MM.1S (cell line): ENCODE measurements around the gene PARVA.

Source experiments
- DNase-seq: peaks from one replicate; pipeline ENCODE4 v3.0.0-alpha.2; 2015
- H2AFZ ChIP-seq: fragments of 300-600 bp; sonication (generic); 2 replicates; pipeline ENCODE4 v1.6.0; 2016; ENCODE audit warnings: antibody characterized with exemption, low read length
- H3F3A ChIP-seq: fragments of 300-600 bp; sonication (generic); 2 replicates; pipeline ENCODE4 v1.6.1; 2016; ENCODE audit warnings: mild to moderate bottlenecking, antibody characterized with exemption, low read length, moderate library complexity, mixed read lengths; ENCODE audit not compliant: insufficient read depth
- H3K27ac ChIP-seq: fragments of 300-600 bp; sonication (generic); 2 replicates; pipeline ENCODE4 v1.5.1; 2016; ENCODE audit warnings: mild to moderate bottlenecking, low read length
- H3K27me3 ChIP-seq: fragments of 300-600 bp; sonication (generic); replicated peaks from 2 replicates; pipeline ENCODE4 v1.6.0; 2016; ENCODE audit warnings: low read length; ENCODE audit not compliant: insufficient read depth
- H3K36me3 ChIP-seq: fragments of 300-600 bp; sonication (generic); replicated peaks from 2 replicates; pipeline ENCODE4 v1.6.1; 2016; ENCODE audit warnings: mild to moderate bottlenecking, low read length, mixed read lengths; ENCODE audit not compliant: insufficient read depth
- H3K4me1 ChIP-seq: fragments of 300-600 bp; sonication (generic); 2 replicates; pipeline ENCODE4 v1.6.1; 2016; ENCODE audit warnings: low read length, mixed read lengths
- H3K4me2 ChIP-seq: fragments of 300-600 bp; sonication (generic); 2 replicates; pipeline ENCODE4 v1.6.0; 2016; ENCODE audit warnings: low read depth, low read length
- H3K4me3 ChIP-seq: fragments of 300-600 bp; sonication (generic); 2 replicates; pipeline ENCODE4 v1.5.1; 2016; ENCODE audit warnings: low read length, mixed read lengths
- H3K79me2 ChIP-seq: fragments of 300-600 bp; sonication (generic); 2 replicates; pipeline ENCODE4 v1.6.1; 2016; ENCODE audit warnings: mixed run types, low read length, mixed read lengths
- H3K9ac ChIP-seq: fragments of 300-600 bp; sonication (generic); 2 replicates; pipeline ENCODE4 v1.6.1; 2016; ENCODE audit warnings: low read length, mixed read lengths
- H3K9me2 ChIP-seq: fragments of 300-600 bp; sonication (generic); replicated peaks from 2 replicates; pipeline ENCODE4 v1.6.1; 2016; ENCODE audit warnings: mild to moderate bottlenecking, low read length, mixed read lengths; ENCODE audit not compliant: insufficient read depth
- H3K9me3 ChIP-seq: fragments of 300-600 bp; sonication (generic); replicated peaks from 2 replicates; pipeline ENCODE4 v1.6.1; 2016; ENCODE audit warnings: mild to moderate bottlenecking, low read length, mixed read lengths; ENCODE audit not compliant: insufficient read depth
- H4K20me1 ChIP-seq: fragments of 300-600 bp; sonication (generic); 2 replicates; pipeline ENCODE4 v1.6.1; 2016; ENCODE audit warnings: mild to moderate bottlenecking, low read length, moderate library complexity, mixed read lengths; ENCODE audit not compliant: insufficient read depth
- EZH2 ChIP-seq: fragments of 300-600 bp; sonication (generic); optimal IDR thresholded peaks from 2 replicates; pipeline ENCODE3; 2017; ENCODE audit warnings: low read depth, mild to moderate bottlenecking, antibody characterized with exemption, low read length, mixed read lengths
- EZH2phosphoT487 ChIP-seq: fragments of 300-600 bp; sonication (generic); IDR thresholded peaks from 2 replicates; pipeline ENCODE4 v1.6.1; 2018; ENCODE audit warnings: antibody characterized with exemption, low read length
- TF ChIP-seq, protein P1 (sequence below): fragments of 300-600 bp; sonication (generic); IDR thresholded peaks from 2 replicates; pipeline ENCODE4 v1.5.1; 2016; ENCODE audit warnings: antibody characterized with exemption, low read length, mixed read lengths

The PARVA gene

DNA sequence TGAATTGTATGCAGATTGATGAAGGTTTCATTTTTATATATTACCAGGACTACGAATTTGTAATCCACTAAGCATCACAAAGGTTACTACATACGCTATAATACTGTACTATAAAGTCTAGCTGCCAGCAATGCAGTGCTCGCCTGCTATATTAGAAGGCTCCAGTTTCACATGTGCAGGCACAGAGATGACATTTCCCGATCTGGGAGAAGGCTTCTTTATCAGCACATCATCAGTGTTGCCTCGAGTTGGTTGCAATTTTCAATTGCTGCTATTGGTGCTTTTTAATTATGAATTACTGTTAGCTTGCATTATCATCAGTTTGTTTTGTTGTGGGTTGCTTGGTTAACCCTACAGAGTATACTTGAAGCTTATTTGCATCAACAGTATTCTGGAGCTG, 153.6 kb downstream of the PARVA start:
- Histone ChIP-seq H3F3A (no peaks in the 10 kb centered on the region), H3K27ac (no peak overlapping the region), H3K4me2 (no peak overlapping the region), H3K9me3 (no peaks in the 10 kb centered on the region), H4K20me1 (no peaks in the 10 kb centered on the region), H3K27me3 (no peaks in the 10 kb centered on the region), H3K4me3 (no peak overlapping the region), H3K79me2 (no peaks in the 10 kb centered on the region), H3K4me1 (no peaks in the 10 kb centered on the region), H2AFZ (no peak overlapping the region), H3K9me2 (no peaks in the 10 kb centered on the region), H3K9ac (no peak overlapping the region), H3K36me3 (no peaks in the 10 kb centered on the region)
- TF ChIP-seq EZH2 (no peak), EZH2phosphoT487 (no peak)
- TF ChIP-seq, protein P1, sequence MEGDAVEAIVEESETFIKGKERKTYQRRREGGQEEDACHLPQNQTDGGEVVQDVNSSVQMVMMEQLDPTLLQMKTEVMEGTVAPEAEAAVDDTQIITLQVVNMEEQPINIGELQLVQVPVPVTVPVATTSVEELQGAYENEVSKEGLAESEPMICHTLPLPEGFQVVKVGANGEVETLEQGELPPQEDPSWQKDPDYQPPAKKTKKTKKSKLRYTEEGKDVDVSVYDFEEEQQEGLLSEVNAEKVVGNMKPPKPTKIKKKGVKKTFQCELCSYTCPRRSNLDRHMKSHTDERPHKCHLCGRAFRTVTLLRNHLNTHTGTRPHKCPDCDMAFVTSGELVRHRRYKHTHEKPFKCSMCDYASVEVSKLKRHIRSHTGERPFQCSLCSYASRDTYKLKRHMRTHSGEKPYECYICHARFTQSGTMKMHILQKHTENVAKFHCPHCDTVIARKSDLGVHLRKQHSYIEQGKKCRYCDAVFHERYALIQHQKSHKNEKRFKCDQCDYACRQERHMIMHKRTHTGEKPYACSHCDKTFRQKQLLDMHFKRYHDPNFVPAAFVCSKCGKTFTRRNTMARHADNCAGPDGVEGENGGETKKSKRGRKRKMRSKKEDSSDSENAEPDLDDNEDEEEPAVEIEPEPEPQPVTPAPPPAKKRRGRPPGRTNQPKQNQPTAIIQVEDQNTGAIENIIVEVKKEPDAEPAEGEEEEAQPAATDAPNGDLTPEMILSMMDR = no peak
- no peak for DNase-seq

DNA sequence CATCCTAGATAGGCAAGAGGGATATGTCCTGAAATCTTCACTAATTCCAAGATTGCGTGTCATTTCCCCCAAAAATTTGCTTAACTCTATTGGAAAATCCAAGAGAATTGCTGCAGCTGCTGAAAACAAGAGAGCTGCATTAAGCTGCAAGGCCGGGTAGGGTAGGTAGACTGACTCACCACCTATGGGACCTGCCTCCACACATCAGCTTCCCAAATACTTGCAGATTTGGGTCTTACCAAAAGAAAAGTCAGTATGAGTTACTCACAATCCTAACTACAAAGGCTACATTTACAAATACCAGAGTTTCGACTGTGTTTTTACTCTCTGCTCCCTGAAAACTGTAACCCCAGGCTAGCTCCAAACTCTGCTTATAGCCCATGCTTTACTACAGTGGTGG, 154.3 kb downstream of the PARVA start:
- no peaks in the 10 kb centered on the region for H3F3A ChIP-seq
- H3K27ac ChIP-seq = no peak overlapping the region
- no peak overlapping the region for H3K9ac ChIP-seq
- H3K79me2 ChIP-seq = no peaks in the 10 kb centered on the region
- no peaks in the 10 kb centered on the region for H3K9me2 ChIP-seq
- H3K4me3 ChIP-seq = no peak overlapping the region
- H3K4me2 ChIP-seq = no peak overlapping the region
- TF ChIP-seq, protein P1 = no peak
- TF ChIP-seq EZH2 (no peak), EZH2phosphoT487 (no peak)
- no peak for DNase-seq
- no peak overlapping the region for H2AFZ ChIP-seq
- H3K27me3 ChIP-seq = no peaks in the 10 kb centered on the region
- no peaks in the 10 kb centered on the region for H3K9me3 ChIP-seq
- no peaks in the 10 kb centered on the region for H3K36me3 ChIP-seq
- no peaks in the 10 kb centered on the region for H3K4me1 ChIP-seq
- H4K20me1 ChIP-seq = no peaks in the 10 kb centered on the region

DNA sequence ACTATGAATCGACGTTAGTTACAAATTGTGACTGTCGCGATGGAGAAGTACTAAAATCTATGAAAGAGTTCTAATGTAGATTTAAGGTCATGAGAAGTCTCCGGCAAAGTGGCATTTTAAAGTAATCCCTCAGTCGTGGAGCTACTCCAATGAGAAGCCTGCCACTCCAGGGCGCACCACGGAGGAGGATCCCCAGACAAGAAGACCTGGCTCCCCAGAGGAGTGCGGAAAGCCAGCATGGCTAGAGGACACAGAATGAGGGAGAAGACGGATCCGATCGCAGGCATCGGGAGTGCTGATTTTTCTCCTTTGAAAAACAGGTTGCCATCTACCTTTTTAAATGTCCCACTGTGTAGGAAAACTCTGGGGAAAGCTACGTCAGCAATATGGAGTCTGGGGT, 155.2 kb downstream of the PARVA start:
- TF ChIP-seq EZH2 = no peak
- TF ChIP-seq, protein P1 = no peak
- no peaks in the 10 kb centered on the region for H3K36me3 ChIP-seq
- no peak overlapping the region for H3K4me3 ChIP-seq
- H3K9me3 ChIP-seq = no peaks in the 10 kb centered on the region
- H3K79me2 ChIP-seq = no peaks in the 10 kb centered on the region
- H3K27ac ChIP-seq = no peak overlapping the region
- no peak overlapping the region for H2AFZ ChIP-seq
- H3K9ac ChIP-seq = no peak overlapping the region
- no peak for DNase-seq
- no peaks in the 10 kb centered on the region for H4K20me1 ChIP-seq
- no peak overlapping the region for H3K4me2 ChIP-seq
- no peaks in the 10 kb centered on the region for H3F3A ChIP-seq
- no peaks in the 10 kb centered on the region for H3K27me3 ChIP-seq
- no peaks in the 10 kb centered on the region for H3K9me2 ChIP-seq
- H3K4me1 ChIP-seq = no peaks in the 10 kb centered on the region

DNA sequence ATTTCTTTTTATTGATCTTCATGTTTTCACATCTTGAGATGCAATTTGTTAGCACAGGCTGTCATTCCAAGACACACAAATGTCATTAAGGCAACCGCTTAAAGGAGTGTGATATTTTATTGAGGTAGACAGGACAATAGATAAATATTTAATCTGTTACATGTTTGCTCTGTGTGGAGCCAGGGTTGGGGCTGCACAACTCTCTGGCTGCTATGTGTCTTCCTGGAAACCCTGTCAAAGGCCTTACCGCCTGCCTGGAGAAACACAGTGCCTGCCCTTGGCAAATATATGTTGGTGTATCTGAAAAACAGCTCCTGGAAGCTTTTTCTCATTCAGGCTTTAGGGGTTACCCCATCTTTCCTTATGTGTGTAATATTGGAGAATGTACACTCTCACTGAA, 157.2 kb downstream of the PARVA start:
- no peak overlapping the region for H3K27ac ChIP-seq
- H3K4me2 ChIP-seq = no peak overlapping the region
- no peaks in the 10 kb centered on the region for H3K9me2 ChIP-seq
- H3K36me3 ChIP-seq = no peaks in the 10 kb centered on the region
- H3K4me3 ChIP-seq = no peak overlapping the region
- H3K9ac ChIP-seq = no peak overlapping the region
- no peaks in the 10 kb centered on the region for H3K4me1 ChIP-seq
- no peaks in the 10 kb centered on the region for H3F3A ChIP-seq
- no peak for TF ChIP-seq EZH2phosphoT487
- TF ChIP-seq EZH2 = no peak
- TF ChIP-seq, protein P1 = no peak
- DNase-seq = no peak
- H4K20me1 ChIP-seq = no peaks in the 10 kb centered on the region
- no peak overlapping the region for H2AFZ ChIP-seq
- no peaks in the 10 kb centered on the region for H3K79me2 ChIP-seq
- H3K27me3 ChIP-seq = no peaks in the 10 kb centered on the region
- no peaks in the 10 kb centered on the region for H3K9me3 ChIP-seq
